Colonic mucosa (tissue), 4 donors: Measurements from ENCODE around the gene TGFBR3. TPM values are rescaled to one million over a fixed set of nuclear protein-coding genes. Genes with fewer than 3 reads are reported as not detected.
"Not testable (repeated sequence)": the region's sequence is repeated elsewhere in the genome, so short reads cannot be mapped to it uniquely, and the experiment has no call there.

Source experiments
- DNase-seq: peaks from one replicate; pipeline ENCODE4 v3.0.0-alpha.2; 2020
- H3K27ac ChIP-seq: fragments of 200-600 bp; one replicate; pipeline ENCODE4 v1.8.0; 2021
- H3K27me3 ChIP-seq: fragments of 200-600 bp; one replicate; pipeline ENCODE4 v1.8.0; 2021
- H3K36me3 ChIP-seq: fragments of 200-600 bp; one replicate; pipeline ENCODE4 v1.8.0; 2021
- H3K4me1 ChIP-seq: fragments of 200-600 bp; one replicate; pipeline ENCODE4 v1.8.0; 2021; ENCODE audit warnings: mild to moderate bottlenecking
- H3K4me3 ChIP-seq: fragments of 200-600 bp; one replicate; pipeline ENCODE4 v1.8.0; 2021
- H3K9ac ChIP-seq, 2 donors: one replicate each; pipeline ENCODE4 v1.7.0; 2013; ENCODE audit warnings: control low read depth in 2 of 2, low read depth in 2 of 2, low read length in 2 of 2
- H3K9me3 ChIP-seq: fragments of 200-600 bp; one replicate; pipeline ENCODE4 v1.8.0; 2021
- intact Hi-C: fragments of 100-400 bp; cut with DNase I; formaldehyde crosslinking; loops from one replicate; pipeline ENCODE4 v1.14.1; 2022
- total RNA-seq, 2 donors: library from RNA; stranded (reverse); fragmentation: NEBNext Ultra II Directional in 1 of 2; extraction: Animal tissue kit (Norgen Biotek cat#: 25700) in 1 of 2; gene quantifications; one replicate each; pipeline ENCODE4 v1.2.1, GENCODE V29; 2021
- TF ChIP-seq, protein P1 (sequence below): fragments of 200-600 bp; IDR thresholded peaks from one replicate; pipeline ENCODE4 v1.8.0; 2022; ENCODE audit warnings: antibody characterized with exemption, mild to moderate bottlenecking
- donor health status: healthy.
- donor health status: DM: no; HTN: no; CAD: no.
- donor health status: DM: no; HTN: no; CAD: no.

The TGFBR3 gene
- total RNA-seq, 2 donors from 2014 or later = 8.4 to 16.0 TPM

DNA sequence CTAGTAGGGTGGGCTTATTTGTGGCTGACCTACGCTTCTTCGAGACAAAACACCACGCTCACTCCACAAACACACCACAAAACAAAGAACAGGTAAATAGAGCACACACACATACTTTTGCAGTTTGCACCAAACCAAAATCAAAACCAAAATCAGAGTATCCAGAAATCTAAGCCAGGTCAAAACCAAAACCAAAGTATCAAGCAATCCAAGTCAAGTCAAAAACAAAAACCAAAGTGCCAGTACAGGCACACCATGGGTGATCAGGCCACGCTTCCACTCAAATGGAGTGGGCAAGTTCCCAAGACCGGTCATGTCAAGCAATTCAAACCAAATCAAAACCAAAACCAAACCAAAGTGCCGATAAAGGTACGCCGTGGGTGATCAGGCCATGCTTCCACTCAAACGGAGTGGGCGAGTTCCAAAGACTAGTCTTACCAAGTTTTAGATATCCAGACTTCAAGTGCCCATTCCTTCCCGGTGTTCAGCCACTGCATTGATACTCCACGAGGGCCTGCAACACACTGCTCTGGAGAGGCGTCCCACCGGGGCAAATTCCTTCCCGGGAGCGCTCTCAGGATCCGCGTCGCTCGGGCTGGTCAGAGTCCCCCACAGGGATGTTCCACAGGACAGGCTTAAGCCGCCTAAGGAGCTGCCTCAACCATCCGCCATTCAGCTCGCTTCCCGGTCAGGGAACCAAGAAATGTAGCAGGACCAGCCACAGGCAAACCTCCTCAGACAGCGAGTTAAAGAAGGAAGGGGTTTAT, 216.2 kb downstream of the TGFBR3 start:
- intact Hi-C loops = no loop called here
- DNase-seq = no peak
- H3K9me3 ChIP-seq = no peaks in the 10 kb centered on the region

DNA sequence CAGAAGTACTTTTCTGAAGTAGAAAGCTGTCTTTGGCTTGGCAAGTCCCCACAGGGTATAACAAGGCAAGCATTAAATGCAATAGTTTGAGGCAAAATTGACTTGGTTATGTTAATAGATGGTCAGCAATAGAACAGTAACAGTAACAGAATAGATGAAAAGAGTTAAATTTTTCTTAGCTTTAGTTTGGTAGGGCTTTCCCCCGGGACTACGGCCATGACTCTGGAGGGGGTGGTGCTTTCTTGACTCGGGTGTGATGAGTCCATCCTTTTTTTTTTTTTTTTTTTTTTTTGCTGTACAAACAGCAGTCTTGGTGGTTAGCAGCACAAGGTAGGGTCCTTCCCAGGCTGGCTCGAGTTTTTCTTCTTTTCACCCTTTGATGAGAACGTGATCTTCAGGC, 219.3 kb downstream of the TGFBR3 start:
- H3K9me3 ChIP-seq, H3K27me3 ChIP-seq, intact Hi-C loops, H3K9ac ChIP-seq, H3K27ac ChIP-seq, H3K4me1 ChIP-seq, H3K36me3 ChIP-seq, H3K4me3 ChIP-seq, DNase-seq: not testable (repeated sequence)

More for the DNA sequence above, 216.2 kb downstream of the TGFBR3 start:
- H3K4me3 ChIP-seq = no peak overlapping the region
- TF ChIP-seq, protein P1, sequence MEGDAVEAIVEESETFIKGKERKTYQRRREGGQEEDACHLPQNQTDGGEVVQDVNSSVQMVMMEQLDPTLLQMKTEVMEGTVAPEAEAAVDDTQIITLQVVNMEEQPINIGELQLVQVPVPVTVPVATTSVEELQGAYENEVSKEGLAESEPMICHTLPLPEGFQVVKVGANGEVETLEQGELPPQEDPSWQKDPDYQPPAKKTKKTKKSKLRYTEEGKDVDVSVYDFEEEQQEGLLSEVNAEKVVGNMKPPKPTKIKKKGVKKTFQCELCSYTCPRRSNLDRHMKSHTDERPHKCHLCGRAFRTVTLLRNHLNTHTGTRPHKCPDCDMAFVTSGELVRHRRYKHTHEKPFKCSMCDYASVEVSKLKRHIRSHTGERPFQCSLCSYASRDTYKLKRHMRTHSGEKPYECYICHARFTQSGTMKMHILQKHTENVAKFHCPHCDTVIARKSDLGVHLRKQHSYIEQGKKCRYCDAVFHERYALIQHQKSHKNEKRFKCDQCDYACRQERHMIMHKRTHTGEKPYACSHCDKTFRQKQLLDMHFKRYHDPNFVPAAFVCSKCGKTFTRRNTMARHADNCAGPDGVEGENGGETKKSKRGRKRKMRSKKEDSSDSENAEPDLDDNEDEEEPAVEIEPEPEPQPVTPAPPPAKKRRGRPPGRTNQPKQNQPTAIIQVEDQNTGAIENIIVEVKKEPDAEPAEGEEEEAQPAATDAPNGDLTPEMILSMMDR = no peak
- no peaks in the 10 kb centered on the region for H3K4me1 ChIP-seq
- no peak overlapping the region for H3K27ac ChIP-seq
- no peaks in the 10 kb centered on the region for H3K27me3 ChIP-seq
- no peaks in the 10 kb centered on the region for H3K36me3 ChIP-seq
- no peak overlapping the region for H3K9ac ChIP-seq

DNA sequence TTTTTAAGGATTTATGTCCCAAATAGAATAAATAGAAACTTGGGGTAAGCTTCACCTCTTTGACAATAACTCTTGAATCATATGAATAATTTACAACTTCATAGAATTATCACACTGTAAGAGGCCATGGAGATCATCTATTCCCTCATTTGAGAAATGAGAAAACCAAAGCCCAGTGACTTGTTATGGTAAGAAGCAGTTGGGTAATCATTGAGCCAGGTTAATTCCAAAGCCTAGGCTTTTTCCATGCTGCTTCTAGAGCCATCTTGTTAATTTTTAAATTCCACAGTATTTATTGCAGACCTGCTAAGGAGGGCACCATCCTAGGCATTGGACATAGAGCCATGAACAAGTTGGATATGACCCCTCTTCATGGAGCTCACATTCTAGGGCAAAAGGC, 224.8 kb downstream of the TGFBR3 start:
- intact Hi-C loops = no loop called here
- H3K27ac ChIP-seq = no peak overlapping the region
- H3K9ac ChIP-seq = no peak overlapping the region
- no peak overlapping the region for H3K4me3 ChIP-seq
- no peak for DNase-seq
- no peaks in the 10 kb centered on the region for H3K27me3 ChIP-seq
- H3K9me3 ChIP-seq = no peaks in the 10 kb centered on the region
- no peaks in the 10 kb centered on the region for H3K4me1 ChIP-seq
- TF ChIP-seq, protein P1 = no peak
- H3K36me3 ChIP-seq = no peaks in the 10 kb centered on the region

DNA sequence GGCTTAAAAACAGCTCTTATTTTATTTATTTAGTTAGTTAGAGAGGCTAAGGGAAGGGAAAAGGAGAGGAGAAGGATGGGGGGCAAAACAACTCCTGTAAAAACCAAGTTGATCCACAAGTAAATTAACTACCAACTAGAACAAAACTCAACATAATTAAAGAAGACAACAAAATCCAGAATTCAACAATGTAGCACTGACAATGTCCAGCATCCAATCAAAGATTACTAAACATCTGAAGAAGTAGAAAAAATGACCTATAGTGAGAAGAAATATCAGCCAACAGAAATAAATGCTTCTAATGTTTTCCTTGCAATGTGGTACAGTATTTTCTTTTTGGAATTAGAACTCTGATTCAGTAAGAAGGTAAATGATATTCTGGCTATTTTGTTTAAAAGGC, 225.2 kb downstream of the TGFBR3 start:
- intact Hi-C loops = no loop called here
- Histone ChIP-seq H3K9me3 (no peaks in the 10 kb centered on the region), H3K36me3 (no peaks in the 10 kb centered on the region)

DNA sequence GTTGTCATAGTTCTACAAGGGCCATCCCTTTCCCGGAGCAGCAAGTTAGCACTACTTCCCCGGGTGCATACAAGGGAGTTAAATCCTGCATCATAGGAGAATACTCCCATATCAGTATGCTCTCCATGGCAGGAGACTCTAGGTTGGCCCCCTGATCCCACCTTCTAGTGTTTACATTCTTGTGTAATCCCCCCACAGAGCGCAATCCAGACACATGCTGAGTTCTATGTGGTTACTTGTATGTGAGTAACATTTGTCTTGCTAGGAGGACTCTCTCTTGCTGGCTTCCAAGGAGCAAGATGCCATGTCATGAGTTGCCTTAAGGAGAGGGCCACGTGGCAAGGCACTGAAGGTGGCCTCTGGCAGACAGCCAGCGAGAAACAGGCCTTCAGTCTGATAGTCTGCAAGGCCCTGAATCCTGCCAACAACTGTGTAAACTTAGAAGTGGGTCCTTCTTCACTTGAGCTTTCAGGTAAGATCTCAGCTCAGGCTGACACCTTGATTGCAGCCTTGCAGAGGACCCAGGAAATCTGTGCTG, 230.0 kb downstream of the TGFBR3 start:
- no peak overlapping the region for H3K27ac ChIP-seq
- intact Hi-C loops = no loop called here
- H3K9me3 ChIP-seq = no peaks in the 10 kb centered on the region
- no peaks in the 10 kb centered on the region for H3K36me3 ChIP-seq
- no peak overlapping the region for H3K4me3 ChIP-seq
- H3K4me1 ChIP-seq = no peaks in the 10 kb centered on the region
- no peak overlapping the region for H3K9ac ChIP-seq
- DNase-seq = no peak
- no peaks in the 10 kb centered on the region for H3K27me3 ChIP-seq
- TF ChIP-seq, protein P1 = no peak

More for the DNA sequence above, 225.2 kb downstream of the TGFBR3 start:
- DNase-seq = no peak
- Histone ChIP-seq H3K4me3 (no peak overlapping the region), H3K4me1 (no peaks in the 10 kb centered on the region), H3K27me3 (no peaks in the 10 kb centered on the region), H3K9ac (no peak overlapping the region), H3K27ac (no peak overlapping the region)
- TF ChIP-seq, protein P1 = no peak

DNA sequence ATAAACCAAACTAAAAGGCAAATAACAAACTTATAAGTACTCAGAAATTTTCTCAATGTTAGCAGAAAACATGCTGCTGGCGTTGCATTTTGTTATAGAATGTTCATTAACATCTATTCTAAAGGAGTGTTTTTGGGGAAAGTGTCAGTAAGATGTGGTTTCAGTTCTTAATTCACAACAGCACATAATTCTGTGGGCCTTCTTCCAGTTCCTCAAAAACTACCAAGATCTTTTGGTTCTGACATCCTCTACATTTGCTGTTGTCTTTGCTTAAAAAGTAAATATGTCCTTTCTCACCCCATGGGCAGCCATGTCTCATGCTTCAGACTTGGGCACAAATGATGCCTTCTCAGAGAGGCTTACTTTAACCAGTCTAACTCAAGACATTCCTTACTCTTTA, 232.8 kb downstream of the TGFBR3 start:
- H3K4me3 ChIP-seq = no peak overlapping the region

More for the DNA sequence above, 232.8 kb downstream of the TGFBR3 start:
- Histone ChIP-seq H3K9me3 (no peaks in the 10 kb centered on the region), H3K9ac (no peak overlapping the region), H3K27me3 (no peaks in the 10 kb centered on the region), H3K4me1 (no peaks in the 10 kb centered on the region), H3K27ac (no peak overlapping the region), H3K36me3 (no peaks in the 10 kb centered on the region)
- intact Hi-C loops = no loop called here
- TF ChIP-seq, protein P1 = no peak
- DNase-seq = no peak
